ENCODE measurements around the gene ARMC8. TPM values are rescaled to one million over a fixed set of nuclear protein-coding genes. Genes with fewer than 3 reads are reported as not detected.

Gene ARMC8
- total and polyA plus RNA-seq, 2 donors (not counting 1 experiment from before 2014, with no cell fraction given), result 35.3 to 81.1 TPM

- peaks cover 15% of the 10 kb centered on the region for H3K79me2 ChIP-seq (ENCODE audit: control insufficient read depth, insufficient read depth, low read length)
- Mint-ChIP-seq H3K27ac (no peak overlapping the region), H3K4me1 (peaks cover 20% of the 10 kb centered on the region), H3K27me3 (no peaks in the 10 kb centered on the region), H3K4me3 (no peak overlapping the region), H3K9me3 (ENCODE audit: insufficient read depth) (no peaks in the 10 kb centered on the region)
- H3K4me2 ChIP-seq (replicated peaks; ENCODE audit: low read depth, low read length, poor library complexity, severe bottlenecking), result no peak overlapping the region
- no peaks in the 10 kb centered on the region for H3K4me1 ChIP-seq (ENCODE audit: control insufficient read depth in 2 of 2, insufficient read depth in 2 of 2, low read length in 2 of 2)
- H2AFZ ChIP-seq (ENCODE audit: insufficient read depth, low read depth, low read length, poor library complexity, severe bottlenecking), result no peak overlapping the region
- no peak overlapping the region for H3K9ac ChIP-seq (ENCODE audit: low read length)
- H3K36me3 ChIP-seq (replicated peaks in 1 of 2; ENCODE audit: control extremely low read depth in 1 of 2, control insufficient read depth in 1 of 2, extremely low read depth in 1 of 2, insufficient read depth in 2 of 2, low read length in 1 of 2), result peaks cover 2 to 31% of the 10 kb centered on the region in 2 experiments
- intact Hi-C loops (cut with micrococcal nuclease), result no loop called here
- ChIA-PET POLR2A (no interaction called here), CTCF (no interaction called here)
- H3K9me3 ChIP-seq (ENCODE audit: control extremely low read depth in 1 of 3, control insufficient read depth in 2 of 3, insufficient read depth in 1 of 3, low read length in 2 of 3), result no peaks in the 10 kb centered on the region
- no peak overlapping the region for H3K4me3 ChIP-seq (ENCODE audit: control extremely low read depth in 1 of 5, extremely low read depth in 1 of 5, insufficient read depth in 1 of 5, low read depth in 2 of 5, low read length in 4 of 5)
- no peak overlapping the region for H3K27ac ChIP-seq (ENCODE audit: low read length in 2 of 2)
- no peaks in the 10 kb centered on the region for H3K27me3 ChIP-seq (replicated peaks in 1 of 4; ENCODE audit: control extremely low read depth in 1 of 4, control insufficient read depth in 3 of 4, insufficient read depth in 4 of 4, low read length in 3 of 4)
- TF ChIP-seq EZH2 (IDR thresholded peaks at IDR 0.05; ENCODE audit: borderline replicate concordance, insufficient read depth, low read depth, low read length, poor library complexity, severe bottlenecking), result no peak
- TF ChIP-seq CTCF (IDR thresholded peaks at IDR 0.05), result no peak
- DNase-seq (no peak), ATAC-seq (ENCODE audit: low read depth) (no peak)
- peaks cover 28% of the 10 kb centered on the region for H4K20me1 ChIP-seq (ENCODE audit: control insufficient read depth, insufficient read depth, low read length, poor library complexity, severe bottlenecking)
- no CpG with 5 or more reads among the region's 1 CpG for WGBS (ENCODE audit: insufficient coverage)
Observed at GRCh38 chr3:138220242-138220641, 33.1 kb downstream of the ARMC8 start.

GRCh38 chr3:138220788-138221187 is 33.7 kb downstream of the ARMC8 start:
- peaks cover 28% of the 10 kb centered on the region for H4K20me1 ChIP-seq (ENCODE audit: control insufficient read depth, insufficient read depth, low read length, poor library complexity, severe bottlenecking)
- no peak overlapping the region for H3K4me2 ChIP-seq (replicated peaks; ENCODE audit: low read depth, low read length, poor library complexity, severe bottlenecking)
- H3K27me3 ChIP-seq (replicated peaks in 1 of 4; ENCODE audit: control extremely low read depth in 1 of 4, control insufficient read depth in 3 of 4, insufficient read depth in 4 of 4, low read length in 3 of 4), result no peaks in the 10 kb centered on the region
- H3K27me3 Mint-ChIP-seq, result no peaks in the 10 kb centered on the region
- H3K4me3 Mint-ChIP-seq, result no peak overlapping the region
- no peak overlapping the region for H3K27ac Mint-ChIP-seq
- ATAC-seq (ENCODE audit: low read depth), result no peak
- TF ChIP-seq EZH2 (IDR thresholded peaks at IDR 0.05; ENCODE audit: borderline replicate concordance, insufficient read depth, low read depth, low read length, poor library complexity, severe bottlenecking) (no peak), CTCF (IDR thresholded peaks at IDR 0.05) (no peak)
- CTCF ChIA-PET, result no interaction called here
- H3K9me3 ChIP-seq (ENCODE audit: control extremely low read depth in 1 of 3, control insufficient read depth in 2 of 3, insufficient read depth in 1 of 3, low read length in 2 of 3), result no peaks in the 10 kb centered on the region
- POLR2A ChIA-PET, result no interaction called here
- H3K4me3 ChIP-seq (ENCODE audit: control extremely low read depth in 1 of 5, extremely low read depth in 1 of 5, insufficient read depth in 1 of 5, low read depth in 2 of 5, low read length in 4 of 5), result no peak overlapping the region
- H3K4me1 Mint-ChIP-seq, result peaks cover 20% of the 10 kb centered on the region
- WGBS (ENCODE audit: insufficient coverage), result no CpG with 5 or more reads among the region's 4 CpGs
- H3K9me3 Mint-ChIP-seq (ENCODE audit: insufficient read depth), result no peaks in the 10 kb centered on the region
- no peak overlapping the region for H3K9ac ChIP-seq (ENCODE audit: low read length)
- peaks cover 15% of the 10 kb centered on the region for H3K79me2 ChIP-seq (ENCODE audit: control insufficient read depth, insufficient read depth, low read length)
- no peak overlapping the region for H3K27ac ChIP-seq (ENCODE audit: low read length in 2 of 2)
- intact Hi-C loops (cut with micrococcal nuclease), result no loop called here
- H3K36me3 ChIP-seq (replicated peaks in 1 of 2; ENCODE audit: control extremely low read depth in 1 of 2, control insufficient read depth in 1 of 2, extremely low read depth in 1 of 2, insufficient read depth in 2 of 2, low read length in 1 of 2), result peaks cover 4 to 36% of the 10 kb centered on the region in 2 experiments
- no peak for DNase-seq
- no peaks in the 10 kb centered on the region for H3K4me1 ChIP-seq (ENCODE audit: control insufficient read depth in 2 of 2, insufficient read depth in 2 of 2, low read length in 2 of 2)
- H2AFZ ChIP-seq (ENCODE audit: insufficient read depth, low read depth, low read length, poor library complexity, severe bottlenecking), result no peak overlapping the region

All from B cell (primary cell).